Testis (tissue), 2 donors: ENCODE data around the gene STX3.

Experiments used
- POLR2A ChIP-seq: fragments of 450-650 bp; IDR thresholded peaks from one replicate; pipeline ENCODE4 v1.6.1; 2017; ENCODE audit warnings: antibody characterized with exemption, mild to moderate bottlenecking, moderate library complexity
- TF ChIP-seq, protein P1 (sequence below), 3 experiments: fragments of 450-650 bp in 2 of 3; fragments of 200-600 bp in 1 of 3; sonication (generic) in 1 of 3; IDR thresholded peaks; one replicate each; pipeline ENCODE4 v1.5.1; 2016 to 2019; ENCODE audit warnings: antibody characterized with exemption in 3 of 3, mild to moderate bottlenecking in 2 of 3, moderate library complexity in 1 of 3

DNA sequence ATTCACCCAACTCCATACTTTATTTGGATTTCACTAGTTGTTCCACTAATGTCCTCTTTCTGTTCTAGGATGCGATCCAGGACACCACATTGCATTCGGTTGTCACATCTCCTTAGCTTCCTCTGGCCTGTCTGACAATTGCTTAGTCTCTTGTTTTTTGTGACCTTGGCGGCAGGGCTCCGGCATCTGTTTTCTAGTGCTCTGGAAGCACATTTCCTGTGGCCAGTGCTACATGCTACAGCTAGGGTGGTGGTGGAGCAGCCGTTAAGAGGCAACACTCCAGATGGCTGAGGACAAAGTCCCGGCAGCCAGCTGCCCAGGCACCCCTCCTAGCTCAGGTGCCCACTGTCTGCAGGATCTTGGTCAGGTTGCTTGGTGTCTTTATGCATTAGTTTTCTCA, 6.8 kb downstream of the STX3 start:
- TF ChIP-seq, protein P1, sequence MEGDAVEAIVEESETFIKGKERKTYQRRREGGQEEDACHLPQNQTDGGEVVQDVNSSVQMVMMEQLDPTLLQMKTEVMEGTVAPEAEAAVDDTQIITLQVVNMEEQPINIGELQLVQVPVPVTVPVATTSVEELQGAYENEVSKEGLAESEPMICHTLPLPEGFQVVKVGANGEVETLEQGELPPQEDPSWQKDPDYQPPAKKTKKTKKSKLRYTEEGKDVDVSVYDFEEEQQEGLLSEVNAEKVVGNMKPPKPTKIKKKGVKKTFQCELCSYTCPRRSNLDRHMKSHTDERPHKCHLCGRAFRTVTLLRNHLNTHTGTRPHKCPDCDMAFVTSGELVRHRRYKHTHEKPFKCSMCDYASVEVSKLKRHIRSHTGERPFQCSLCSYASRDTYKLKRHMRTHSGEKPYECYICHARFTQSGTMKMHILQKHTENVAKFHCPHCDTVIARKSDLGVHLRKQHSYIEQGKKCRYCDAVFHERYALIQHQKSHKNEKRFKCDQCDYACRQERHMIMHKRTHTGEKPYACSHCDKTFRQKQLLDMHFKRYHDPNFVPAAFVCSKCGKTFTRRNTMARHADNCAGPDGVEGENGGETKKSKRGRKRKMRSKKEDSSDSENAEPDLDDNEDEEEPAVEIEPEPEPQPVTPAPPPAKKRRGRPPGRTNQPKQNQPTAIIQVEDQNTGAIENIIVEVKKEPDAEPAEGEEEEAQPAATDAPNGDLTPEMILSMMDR (IDR thresholded peaks at IDR 0.05), result no peak
- no peak for TF ChIP-seq POLR2A
